Loucy (cell line): ENCODE results near the gene CELF2.

ENCODE experiments used
- H2AFZ ChIP-seq: fragments of 200-600 bp; sonication (generic); 2 replicates; pipeline ENCODE4 v1.6.0; 2016; ENCODE audit warnings: antibody characterized with exemption, mild to moderate bottlenecking, low read length, moderate library complexity
- H3F3A ChIP-seq: fragments of 200-600 bp; 2 replicates; pipeline ENCODE4 v1.6.0; 2016; ENCODE audit warnings: antibody characterized with exemption, low read depth, mild to moderate bottlenecking
- H3K27me3 ChIP-seq: fragments of 200-600 bp; sonication (generic); 2 replicates; pipeline ENCODE4 v1.6.1; 2014; ENCODE audit warnings: low read length, mild to moderate bottlenecking; ENCODE audit not compliant: insufficient read depth, poor library complexity, severe bottlenecking
- H3K36me3 ChIP-seq: fragments of 200-600 bp; sonication (generic); 2 replicates; pipeline ENCODE4 v1.6.1; 2016; ENCODE audit warnings: low read length; ENCODE audit not compliant: insufficient read depth
- H3K4me1 ChIP-seq: fragments of 200-600 bp; sonication (generic); 2 replicates; pipeline ENCODE4 v1.5.1; 2014; ENCODE audit warnings: low read length, mild to moderate bottlenecking; ENCODE audit not compliant: insufficient read depth, poor library complexity, severe bottlenecking
- H3K4me2 ChIP-seq: fragments of 200-600 bp; sonication (generic); 2 replicates; pipeline ENCODE4 v1.6.0; 2014; ENCODE audit warnings: antibody characterized with exemption, low read length, low read depth, mild to moderate bottlenecking; ENCODE audit not compliant: poor library complexity, severe bottlenecking
- H3K4me3 ChIP-seq: fragments of 200-600 bp; sonication (generic); 2 replicates; pipeline ENCODE4 v1.5.1; 2014; ENCODE audit warnings: low read length, mild to moderate bottlenecking, mixed read lengths; ENCODE audit not compliant: poor library complexity, severe bottlenecking
- H3K79me2 ChIP-seq: fragments of 200-600 bp; sonication (generic); 2 replicates; pipeline ENCODE4 v1.6.1; 2014; ENCODE audit warnings: low read length; ENCODE audit not compliant: insufficient read depth
- H3K9ac ChIP-seq: fragments of 200-600 bp; sonication (generic); 2 replicates; pipeline ENCODE4 v1.6.0; 2014; ENCODE audit warnings: mild to moderate bottlenecking, low read depth, low read length, moderate library complexity; ENCODE audit not compliant: poor library complexity, severe bottlenecking
- H3K9me2 ChIP-seq: fragments of 200-600 bp; sonication (generic); replicated peaks from 2 replicates; pipeline ENCODE4 v1.6.1; 2016; ENCODE audit warnings: low read depth, low read length, mixed read lengths
- H3K9me3 ChIP-seq: fragments of 200-600 bp; sonication (generic); 2 replicates; pipeline ENCODE4 v1.6.1; 2014; ENCODE audit warnings: mild to moderate bottlenecking, antibody characterized with exemption, low read length, low read depth; ENCODE audit not compliant: insufficient read depth
- H4K20me1 ChIP-seq: fragments of 200-600 bp; sonication (generic); 2 replicates; pipeline ENCODE4 v1.6.0; 2014; ENCODE audit warnings: antibody characterized with exemption, low read length, mild to moderate bottlenecking; ENCODE audit not compliant: insufficient read depth, poor library complexity, severe bottlenecking
- CTCF ChIP-seq: fragments of 200-600 bp; sonication (generic); conservative IDR thresholded peaks from 2 replicates; pipeline ENCODE4 v1.5.1; 2014; ENCODE audit warnings: mild to moderate bottlenecking, antibody characterized with exemption, low read length
- EZH2phosphoT487 ChIP-seq: fragments of 200-600 bp; IDR thresholded peaks from 2 replicates; pipeline ENCODE4 v1.6.1; 2018; ENCODE audit warnings: antibody characterized with exemption, mild to moderate bottlenecking, moderate library complexity, borderline replicate concordance

The CELF2 gene

DNA sequence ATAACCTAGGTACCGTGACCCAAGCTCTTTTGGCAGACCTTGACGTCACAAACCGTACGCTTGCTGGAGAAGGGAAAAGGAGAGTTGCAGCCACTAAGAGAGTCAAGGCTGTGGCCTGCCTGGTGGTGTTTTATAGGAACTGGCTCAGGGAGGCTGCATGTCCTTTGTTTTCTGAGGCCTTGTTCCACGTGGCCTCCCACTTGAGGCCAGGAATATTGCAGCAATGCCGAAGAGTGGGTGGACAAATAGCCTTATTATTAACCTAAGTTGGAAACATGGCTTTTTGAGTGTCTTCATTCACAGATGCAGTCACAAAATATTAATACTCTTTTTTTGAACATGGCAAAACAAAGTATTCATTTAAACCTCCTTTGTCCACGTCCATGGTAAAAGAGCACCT, 178.0 kb downstream of the CELF2 start:
- no peaks in the 10 kb centered on the region for H3F3A ChIP-seq
- H3K9ac ChIP-seq = no peak overlapping the region
- H3K9me2 ChIP-seq = no peaks in the 10 kb centered on the region
- H3K4me1 ChIP-seq = peaks cover 6% of the 10 kb centered on the region
- no peak for TF ChIP-seq CTCF
- no peak for TF ChIP-seq EZH2phosphoT487
- H3K36me3 ChIP-seq = peaks cover 96% of the 10 kb centered on the region
- no peak overlapping the region for H3K4me2 ChIP-seq
- no peak overlapping the region for H3K4me3 ChIP-seq
- no peaks in the 10 kb centered on the region for H3K9me3 ChIP-seq
- H4K20me1 ChIP-seq = peaks cover 95% of the 10 kb centered on the region
- H3K27me3 ChIP-seq = no peaks in the 10 kb centered on the region
- peaks cover 98% of the 10 kb centered on the region for H3K79me2 ChIP-seq
- no peak overlapping the region for H2AFZ ChIP-seq

GRCh38 chr10:11197266-11197712, 179.6 kb downstream of the CELF2 start:
- TF ChIP-seq EZH2phosphoT487 (no peak), CTCF (no peak)
- H2AFZ ChIP-seq = no peak overlapping the region
- no peaks in the 10 kb centered on the region for H3K9me2 ChIP-seq
- H3K4me2 ChIP-seq = no peak overlapping the region
- H4K20me1 ChIP-seq = peaks cover 95% of the 10 kb centered on the region
- H3K27me3 ChIP-seq = no peaks in the 10 kb centered on the region
- no peak overlapping the region for H3K4me3 ChIP-seq
- H3K9me3 ChIP-seq = no peaks in the 10 kb centered on the region
- peaks cover 6% of the 10 kb centered on the region for H3K4me1 ChIP-seq
- H3K36me3 ChIP-seq = peaks cover 96% of the 10 kb centered on the region
- no peak overlapping the region for H3K9ac ChIP-seq
- no peaks in the 10 kb centered on the region for H3F3A ChIP-seq
- H3K79me2 ChIP-seq = peaks cover 98% of the 10 kb centered on the region

DNA sequence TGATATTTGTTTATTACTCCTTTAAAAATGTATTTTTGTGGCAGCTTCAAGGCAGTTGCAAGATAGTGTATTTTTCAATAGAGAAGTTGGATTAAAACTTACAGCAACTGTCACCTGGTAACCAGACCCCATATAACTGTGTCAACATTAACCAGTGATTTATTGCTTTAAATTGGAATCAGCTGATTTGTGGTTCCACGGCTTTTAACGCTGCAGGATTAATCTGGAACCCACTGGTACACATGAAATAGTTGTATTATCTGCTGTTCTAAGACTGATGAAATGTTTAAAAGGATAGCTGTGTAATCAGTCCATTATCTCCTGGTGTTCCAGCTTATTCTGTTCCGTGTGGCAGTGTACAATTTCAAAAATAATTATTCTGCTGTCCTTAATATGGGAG, 180.2 kb downstream of the CELF2 start:
- Histone ChIP-seq H3K9me2 (no peaks in the 10 kb centered on the region), H4K20me1 (peaks cover 97% of the 10 kb centered on the region), H3K4me3 (no peak overlapping the region), H3K9me3 (no peaks in the 10 kb centered on the region), H3K9ac (no peak overlapping the region), H3K4me2 (no peak overlapping the region), H3K27me3 (no peaks in the 10 kb centered on the region), H3K36me3 (peaks cover 96% of the 10 kb centered on the region), H3K4me1 (peaks cover 6% of the 10 kb centered on the region), H3F3A (no peaks in the 10 kb centered on the region), H3K79me2 (peaks cover 98% of the 10 kb centered on the region), H2AFZ (no peak overlapping the region)
- TF ChIP-seq CTCF = no peak
- TF ChIP-seq EZH2phosphoT487 = no peak
